ENCODE data around the gene KLK15. TPM values are rescaled to one million over a fixed set of nuclear protein-coding genes. Genes with fewer than 3 reads are reported as not detected.

Gene KLK15
- total and polyA plus RNA-seq, 2 donors (not counting 3 experiments of a cell fraction or from before 2014, with no cell fraction given): not detected

- Histone ChIP-seq H4K20me1 (replicated peaks; ENCODE audit: control insufficient read depth, extremely low read depth, insufficient read depth, low read length) (no peaks in the 10 kb centered on the region), H3K36me3 (ENCODE audit: control insufficient read depth in 2 of 2, extremely low read depth in 1 of 2, insufficient read depth in 2 of 2, low read length in 2 of 2) (no peaks in the 10 kb centered on the region), H3K9me3 (replicated peaks; ENCODE audit: control insufficient read depth, insufficient read depth, low read length) (no peaks in the 10 kb centered on the region), H3K4me1 (ENCODE audit: control insufficient read depth, extremely low read depth, insufficient read depth, low read length) (no peaks in the 10 kb centered on the region), H3K27ac (ENCODE audit: insufficient read depth, low read depth, low read length) (no peak overlapping the region), H3K9me1 (replicated peaks; ENCODE audit: control insufficient read depth, extremely low read depth, insufficient read depth, low read length) (no peaks in the 10 kb centered on the region), H3K9ac (replicated peaks; ENCODE audit: extremely low read depth, insufficient read depth, low read length) (no peak overlapping the region), H3K4me3 (replicated peaks in 1 of 3; ENCODE audit: insufficient read depth in 1 of 3, low read depth in 1 of 3, low read length in 3 of 3) (no peak overlapping the region), H3K27me3 (ENCODE audit: control insufficient read depth in 2 of 2, insufficient read depth in 2 of 2, low read length in 2 of 2) (peaks cover 4 to 5% of the 10 kb centered on the region in 2 experiments), H2AFZ (ENCODE audit: low read depth, low read length) (no peak overlapping the region), H3K4me2 (ENCODE audit: insufficient read depth, low read length) (no peak overlapping the region), H3K79me2 (ENCODE audit: control insufficient read depth, insufficient read depth, low read length) (no peaks in the 10 kb centered on the region)
- intact Hi-C loops (cut with micrococcal nuclease) (no loop called here), dilution Hi-C loops (cut with MboI; ENCODE audit: extremely low pct_ligation_motif_present, low sequenced_read_pairs) (no loop called here)
- POLR2A ChIA-PET: no interaction called here
- FAIRE-seq (no peak), DNase-seq (ENCODE audit: low read depth, low spot score) (no peak)
- TF ChIP-seq MYC (IDR thresholded peaks at IDR 0.05; ENCODE audit: low read depth, low read length) (no peak), CTCF (IDR thresholded peaks at IDR 0.05; ENCODE audit: extremely low read depth in 1 of 2, insufficient read depth in 1 of 2, low read depth in 1 of 2, low read length in 2 of 2) (no peak), POLR2A (IDR thresholded peaks at IDR 0.05; ENCODE audit: low read depth, low read length) (no peak), GATA2 (IDR thresholded peaks at IDR 0.05; ENCODE audit: insufficient read depth, insufficient read length, low read depth, low read length) (no peak), POLR2AphosphoS5 (IDR thresholded peaks at IDR 0.05; ENCODE audit: insufficient read depth, low read depth, low read length) (no peak), FOS (IDR thresholded peaks at IDR 0.05; ENCODE audit: borderline replicate concordance, insufficient read depth, low read length) (no peak), EZH2 (IDR thresholded peaks at IDR 0.05; ENCODE audit: borderline replicate concordance, low read depth, low read length, severe bottlenecking) (no peak), MAX (IDR thresholded peaks at IDR 0.05; ENCODE audit: insufficient read depth, insufficient read length) (no peak), JUN (IDR thresholded peaks at IDR 0.05; ENCODE audit: borderline replicate concordance, insufficient read depth, insufficient read length, low read depth) (no peak)
- no TSS peak for BruUV-seq (replicated peaks)
- CTCF ChIA-PET: interaction anchor here (1.0 to 7.3 kb wide), 5 partner anchors 61 to 247 kb away, joined by 3 to 116 read pairs (median 83); no protein-coding TSS in a partner anchor
Measured at GRCh38 chr19:50785329-50785728, 48.0 kb downstream of the KLK15 start.

All from endothelial cell of umbilical vein (primary cell).